HG03103 (cell line): ENCODE measurements around the gene KCNN2.
"Not testable (repeated sequence)": the region's sequence is repeated elsewhere in the genome, so short reads cannot be mapped to it uniquely, and the experiment has no call there.

Experiments
- ATAC-seq: cut with Tn5 transposase; IDR thresholded peaks from one replicate; pipeline ENCODE4 v1.9.1; 2021; ENCODE audit warnings: low read depth; ENCODE audit not compliant: unreplicated experiment

KCNN2 gene

GRCh38 chr5:114418176-114419066 lies 56.6 kb downstream of the KCNN2 start:
- ATAC-seq = peak; percentile 97

DNA sequence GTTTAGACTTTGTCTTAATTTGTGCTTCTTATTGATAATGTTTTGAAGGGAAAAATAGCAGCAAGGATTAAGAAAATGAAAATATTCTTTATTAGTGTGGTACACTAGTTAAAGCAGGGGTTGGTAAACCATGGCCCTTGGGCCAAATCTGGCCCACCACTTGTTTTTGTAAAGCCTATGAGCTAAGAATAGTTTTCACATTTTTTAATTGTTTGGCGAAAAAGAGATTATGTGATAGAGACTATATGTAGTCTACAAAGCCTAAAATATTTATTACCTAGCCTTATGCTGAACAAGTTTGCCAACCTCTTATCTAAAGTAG lies 57.2 kb downstream of the KCNN2 start:
- ATAC-seq = peak; percentile 31

GRCh38 chr5:114419959-114420358 lies 58.1 kb downstream of the KCNN2 start:
- no peak for ATAC-seq

DNA sequence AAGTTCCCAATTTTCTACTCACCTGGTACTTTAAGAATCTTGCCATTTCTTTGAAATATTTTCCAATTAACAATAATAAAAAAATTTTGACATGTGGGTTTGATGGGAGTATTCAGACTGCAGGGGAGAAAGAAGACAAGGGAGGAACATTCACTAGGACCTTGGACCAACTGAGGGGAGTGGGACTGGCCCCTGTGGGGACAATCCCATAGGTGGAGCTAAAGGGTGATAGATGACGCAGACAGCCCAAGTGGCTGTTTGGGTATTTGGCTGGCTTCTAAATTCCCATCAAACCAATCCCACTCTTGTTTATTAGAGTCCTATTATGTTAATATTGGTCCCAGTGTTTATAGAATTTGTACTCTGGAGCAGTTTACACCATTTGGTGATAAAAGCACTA lies 65.3 kb downstream of the KCNN2 start:
- ATAC-seq = no peak

- no peak for ATAC-seq
These were observed 68.7 kb downstream of the KCNN2 start for GRCh38 chr5:114430532-114430931.

GRCh38 chr5:114432684-114433083 lies 70.8 kb downstream of the KCNN2 start:
- not testable (repeated sequence) for ATAC-seq

DNA sequence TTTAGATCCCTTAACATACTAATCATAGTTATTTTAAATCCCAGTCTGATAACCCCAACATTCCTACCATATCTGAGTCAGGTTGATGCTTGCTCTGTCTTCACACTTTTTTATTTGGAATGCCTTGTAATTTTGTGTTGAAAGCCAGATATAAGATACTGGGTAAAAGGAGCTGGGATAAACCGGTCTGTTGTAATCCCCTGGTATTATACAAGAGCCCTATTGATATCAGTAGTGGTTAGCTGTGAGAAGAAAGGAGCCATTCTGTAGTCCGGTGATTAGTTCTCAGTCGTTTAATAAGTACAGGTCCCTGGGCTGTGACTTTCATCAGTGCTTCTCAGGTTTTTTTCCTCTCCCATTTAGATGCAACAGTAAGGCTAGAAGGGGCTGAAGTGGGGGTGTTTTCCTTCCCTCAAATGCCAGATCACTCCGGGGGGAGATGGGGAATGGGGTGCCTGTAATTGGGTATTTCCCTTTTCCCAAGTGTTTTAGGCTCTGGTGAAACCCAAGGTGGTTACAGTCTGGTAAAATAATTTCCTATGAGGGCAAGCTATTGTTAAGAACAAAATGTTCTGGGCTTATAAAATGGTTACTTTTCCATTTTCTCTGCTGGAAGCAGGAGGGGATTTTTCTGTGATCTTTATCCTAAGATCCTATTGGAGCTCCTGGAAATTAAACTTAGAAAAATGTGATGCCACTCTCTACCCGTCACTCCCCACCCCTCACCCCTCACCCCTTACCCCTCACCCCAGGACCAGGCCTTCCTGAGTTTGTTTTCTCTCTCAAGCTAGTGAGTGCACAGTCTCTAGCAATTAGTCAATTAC lies 72.7 kb downstream of the KCNN2 start:
- no peak for ATAC-seq

GRCh38 chr5:114435220-114435481 lies 73.3 kb downstream of the KCNN2 start:
- no peak for ATAC-seq

DNA sequence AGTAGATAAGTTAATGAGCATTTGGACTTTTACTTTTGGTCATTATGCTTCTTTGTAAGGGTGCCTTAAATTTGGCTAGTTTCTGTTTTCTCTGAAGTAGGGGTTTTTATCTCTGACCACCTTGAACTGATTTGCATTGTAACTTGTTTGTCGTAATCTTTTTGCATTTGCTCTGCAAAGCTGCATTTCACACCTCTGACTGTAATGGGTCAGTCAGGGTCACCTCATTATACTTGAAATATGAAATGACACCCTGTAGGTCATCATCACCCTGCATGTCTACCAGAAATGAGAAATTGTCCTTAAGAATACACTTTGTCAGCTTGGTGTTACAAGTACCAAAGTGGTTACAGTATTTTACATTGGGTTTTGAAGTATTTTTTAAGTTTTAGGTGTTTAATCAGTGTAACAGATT lies 74.0 kb downstream of the KCNN2 start:
- peak; percentile 55 for ATAC-seq

DNA sequence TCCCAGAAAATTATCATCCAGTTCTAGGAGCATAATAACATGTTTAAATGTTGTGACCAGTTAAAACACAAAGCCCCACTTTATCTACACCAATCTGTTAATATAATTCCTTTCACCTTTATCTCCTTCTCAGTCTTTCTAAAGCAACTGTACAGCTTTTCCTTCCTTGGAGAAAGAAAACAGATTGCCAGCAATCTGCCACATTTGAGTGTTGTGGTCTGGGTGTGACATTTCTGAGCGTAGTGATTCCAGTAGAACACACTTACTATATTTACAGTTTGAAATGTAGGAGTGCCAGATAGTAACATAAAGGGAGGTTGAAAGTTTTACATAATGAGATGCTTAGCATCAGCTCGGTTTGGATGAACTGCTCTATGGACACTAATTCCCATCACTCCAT lies 76.1 kb downstream of the KCNN2 start:
- ATAC-seq = no peak

- ATAC-seq = no peak
These were observed 76.6 kb downstream of the KCNN2 start for GRCh38 chr5:114438471-114438870.

DNA sequence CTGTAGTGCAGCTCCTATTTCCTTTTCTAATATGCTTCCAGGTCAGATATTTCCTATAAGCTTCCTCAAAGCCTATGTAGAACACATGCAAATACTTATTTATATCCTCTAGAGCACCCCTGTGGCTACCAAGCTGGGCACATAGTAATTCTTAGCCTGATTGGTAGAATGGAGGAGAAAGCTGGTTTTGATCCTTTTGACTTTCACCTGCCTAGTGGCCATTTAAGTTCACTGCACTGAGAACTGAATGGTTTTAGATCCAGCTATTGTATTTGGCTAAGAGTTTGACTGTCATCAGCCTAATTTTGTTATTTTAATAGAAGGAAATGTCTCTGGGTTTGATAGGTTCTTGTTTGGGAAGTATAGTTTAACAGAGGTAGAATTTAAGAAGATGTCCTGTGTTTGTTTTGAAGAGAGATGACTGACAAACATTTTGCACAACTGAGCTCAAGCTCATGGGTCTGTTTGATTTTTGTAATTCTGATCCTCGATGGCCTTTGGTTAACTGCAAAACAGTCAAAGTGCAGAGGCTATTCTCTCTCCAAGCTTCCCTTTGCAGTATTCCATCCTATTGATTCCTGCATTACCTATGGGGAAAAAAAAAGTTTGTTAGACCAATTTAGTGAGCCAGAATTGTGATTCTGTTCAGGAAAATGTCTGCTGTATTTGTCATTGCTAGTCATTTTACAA lies 85.4 kb downstream of the KCNN2 start:
- peak; percentile 41 for ATAC-seq

DNA sequence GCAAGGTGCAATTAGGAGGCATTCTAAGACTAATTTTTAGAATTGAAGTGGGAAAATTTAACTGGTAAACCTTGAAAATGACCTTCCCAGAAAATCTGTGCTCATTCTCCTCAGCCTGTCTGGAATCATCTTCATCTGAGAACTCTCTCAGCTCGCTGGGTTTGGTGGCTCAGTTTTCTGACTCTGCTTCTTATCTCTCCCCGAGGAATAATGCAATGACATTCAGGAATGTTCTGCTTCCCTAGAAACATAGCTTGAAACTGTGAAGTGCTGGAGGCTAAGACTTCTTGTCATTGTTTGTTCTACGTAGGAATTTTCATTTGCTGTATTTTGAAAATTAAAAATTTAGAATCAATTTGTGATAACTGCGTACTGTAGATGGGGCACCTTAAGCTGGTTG lies 86.6 kb downstream of the KCNN2 start:
- ATAC-seq = no peak

DNA sequence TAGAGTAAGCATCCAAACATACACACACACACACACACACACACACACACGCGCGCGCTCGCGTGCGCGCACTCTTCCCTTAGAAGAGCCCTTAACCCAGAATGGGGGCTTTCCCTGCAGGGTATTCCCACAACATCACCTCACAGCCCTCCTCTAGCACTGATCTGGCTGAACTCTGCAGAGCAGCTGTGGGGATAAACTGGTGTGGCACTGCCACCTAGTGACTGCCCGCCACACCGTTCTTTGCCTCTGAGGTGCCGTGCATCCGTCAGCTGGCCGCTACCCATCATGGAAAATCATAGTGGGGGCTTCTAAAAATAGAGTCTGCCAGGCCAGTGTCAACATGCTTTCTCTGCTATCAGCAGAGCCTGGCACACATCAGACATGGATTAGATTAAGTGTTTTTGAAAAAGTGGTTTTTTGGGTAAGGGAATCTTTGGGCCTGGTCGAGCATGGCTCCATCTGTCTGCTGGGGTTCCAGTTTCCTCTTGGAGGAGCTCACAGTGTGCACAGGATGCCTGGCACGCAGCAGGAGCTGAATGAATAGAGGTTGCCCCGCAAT lies 88.1 kb downstream of the KCNN2 start:
- peak; percentile 97 for ATAC-seq

DNA sequence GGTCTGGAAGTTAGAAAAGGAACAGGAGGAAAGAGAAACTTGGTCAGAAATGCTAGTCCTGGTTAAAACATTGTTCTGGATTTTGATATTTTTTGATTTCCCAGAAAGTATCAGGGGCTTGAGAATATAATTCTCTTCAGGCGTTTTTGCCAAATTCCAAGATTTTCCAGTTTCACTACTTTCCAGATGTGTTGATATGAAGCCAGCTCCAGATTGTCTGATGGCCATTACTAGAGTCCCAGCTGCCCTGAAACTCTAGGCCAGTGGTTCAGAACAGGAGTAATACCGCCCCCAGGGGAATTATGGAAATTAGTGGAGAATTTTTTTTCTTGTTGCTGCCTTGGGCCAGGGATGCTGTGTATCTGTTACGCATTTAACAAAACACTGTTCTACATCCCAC lies 88.6 kb downstream of the KCNN2 start:
- ATAC-seq = no peak

DNA sequence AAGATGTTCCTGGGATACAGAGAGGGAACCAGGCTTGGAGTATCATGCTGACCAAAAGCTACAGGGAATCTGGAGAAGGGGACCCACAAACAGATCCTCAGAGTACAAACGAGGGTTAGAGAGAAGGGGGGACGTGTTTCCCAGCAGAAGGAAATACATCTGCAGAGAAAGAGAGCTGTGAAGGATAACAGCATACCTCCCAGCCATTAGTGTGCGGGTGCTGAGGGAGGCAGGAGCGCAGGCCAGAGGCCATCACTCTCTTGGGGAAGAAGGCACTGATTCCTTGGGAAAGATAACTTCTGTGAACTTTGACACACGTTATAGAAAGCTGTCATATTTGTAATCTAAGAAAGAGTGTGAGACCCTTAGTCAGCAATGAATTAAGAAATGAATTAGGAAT lies 96.9 kb downstream of the KCNN2 start:
- ATAC-seq = no peak

- ATAC-seq = no peak
These were observed 105.3 kb downstream of the KCNN2 start for GRCh38 chr5:114467171-114467570.

- ATAC-seq = no peak
These were observed 105.9 kb downstream of the KCNN2 start for GRCh38 chr5:114467729-114468128.

DNA sequence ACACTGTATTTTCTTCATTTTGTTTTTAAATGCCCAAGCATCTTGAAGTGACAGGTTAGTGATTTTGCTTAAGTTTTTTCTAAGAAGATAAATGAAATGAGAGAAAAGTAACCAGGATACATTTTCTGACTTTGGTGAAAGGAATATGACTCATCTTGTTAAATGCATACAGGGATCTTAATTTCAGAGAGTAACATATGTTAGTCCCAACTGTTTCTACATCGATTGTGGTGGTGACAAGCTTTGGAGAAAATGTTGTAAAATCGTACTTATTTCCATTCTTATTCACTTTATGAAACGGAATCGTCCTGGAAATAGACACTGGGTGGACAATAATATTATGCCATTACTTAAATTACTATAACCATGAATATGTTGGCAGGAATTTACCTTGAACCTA lies 107.5 kb downstream of the KCNN2 start:
- ATAC-seq = no peak

DNA sequence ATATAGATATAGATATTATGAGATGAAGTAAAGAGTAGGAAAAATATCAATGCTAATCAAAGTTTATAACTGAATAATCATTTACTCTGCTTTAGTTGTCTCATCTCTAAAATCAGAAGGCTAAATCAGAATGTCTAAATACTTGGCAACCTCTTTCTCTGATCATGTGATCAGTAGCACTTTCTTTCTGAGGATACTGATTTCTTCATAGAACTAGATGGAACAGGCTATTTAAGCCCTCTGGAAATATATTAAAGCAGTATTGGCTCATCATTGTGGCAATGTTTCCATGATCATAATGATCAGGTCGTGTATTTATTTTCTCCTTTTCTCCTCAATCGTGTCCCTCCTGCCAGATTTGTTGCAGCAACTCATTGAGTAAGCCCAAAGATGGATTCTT lies 109.7 kb downstream of the KCNN2 start:
- ATAC-seq = no peak

GRCh38 chr5:114473541-114473940 lies 111.7 kb downstream of the KCNN2 start:
- no peak for ATAC-seq
